IMR-90 (cell line): ENCODE measurements around the gene PLEKHA8. TPM values are rescaled to one million over a fixed set of nuclear protein-coding genes. Genes with fewer than 3 reads are reported as not detected.

Experiments used
- ATAC-seq: fragments of 200-7000 bp; cut with Tn5 transposase; 2 replicates; pipeline ENCODE4 v1.9.1; 2020; ENCODE audit warnings: low read depth, mild to moderate bottlenecking, moderate library complexity
- BruUV-seq: library from RNA; stranded (reverse); fragments of 400-500 nt; replicated peaks from 2 replicates; lab custom pipeline; 2021; lab: Mats Ljungman, UMichigan
- CTCF ChIA-PET: fragments of 300-600 bp; formaldehyde crosslinking; extraction: SDS; loops from one replicate; lab custom pipeline; 2021; ENCODE audit warnings: antibody characterized with exemption; lab: Yijun Ruan, JAX
- POLR2A ChIA-PET: fragments of 300-600 bp; sonication (Branson Sonifier 250); formaldehyde crosslinking; loops from one replicate; lab custom pipeline; 2022; ENCODE audit warnings: antibody characterized with exemption; ENCODE audit not compliant: unreplicated experiment; lab: Charles Lee
- DNase-seq: peaks from one replicate; pipeline ENCODE4 v3.0.0; 2013
- H2AFZ ChIP-seq: replicated peaks from 2 replicates; pipeline ENCODE3; 2013; ENCODE audit warnings: low read length, mild to moderate bottlenecking; ENCODE audit not compliant: poor library complexity
- H2AK5ac ChIP-seq: 2 replicates; pipeline ENCODE4 v1.6.1; 2013; ENCODE audit warnings: low read depth, low read length, inconsistent platforms
- H2AK9ac ChIP-seq: replicated peaks from 2 replicates; pipeline ENCODE3; 2013; ENCODE audit warnings: mild to moderate bottlenecking, low read depth, low read length, moderate library complexity; ENCODE audit not compliant: poor library complexity
- H2BK120ac ChIP-seq: 2 replicates; pipeline ENCODE4 v1.6.1; 2013; ENCODE audit warnings: low read depth, low read length, inconsistent platforms
- H2BK15ac ChIP-seq: 3 replicates; pipeline ENCODE4 v1.6.1; 2013; ENCODE audit warnings: low read depth, low read length, inconsistent platforms
- H2BK20ac ChIP-seq: 2 replicates; pipeline ENCODE4 v1.6.1; 2013; ENCODE audit warnings: low read depth, mild to moderate bottlenecking, inconsistent platforms, low read length, moderate library complexity
- H2BK5ac ChIP-seq: 2 replicates; pipeline ENCODE4 v1.6.1; 2013; ENCODE audit warnings: mild to moderate bottlenecking, low read depth, low read length, inconsistent platforms; ENCODE audit not compliant: poor library complexity, severe bottlenecking
- H3K14ac ChIP-seq: replicated peaks from 2 replicates; pipeline ENCODE4 v1.6.1; 2013; ENCODE audit warnings: low read depth, low read length, inconsistent platforms
- H3K18ac ChIP-seq: 2 replicates; pipeline ENCODE4 v1.6.1; 2013; ENCODE audit warnings: low read depth, low read length, control low read depth
- H3K23ac ChIP-seq: 2 replicates; pipeline ENCODE4 v1.6.1; 2013; ENCODE audit warnings: low read depth, low read length, inconsistent platforms
- H3K27ac ChIP-seq: 2 replicates; pipeline ENCODE4 v1.5.1; 2013; ENCODE audit warnings: mild to moderate bottlenecking, control low read depth, low read length; ENCODE audit not compliant: insufficient read depth
- H3K27me3 ChIP-seq: 2 replicates; pipeline ENCODE4 v1.6.1; 2013; ENCODE audit warnings: low read length; ENCODE audit not compliant: control insufficient read depth, insufficient read depth
- H3K36me3 ChIP-seq: 2 replicates; pipeline ENCODE4 v1.6.1; 2013; ENCODE audit warnings: low read length, mixed read lengths; ENCODE audit not compliant: control insufficient read depth, insufficient read depth
- H3K4ac ChIP-seq: 2 replicates; pipeline ENCODE4 v1.6.1; 2013; ENCODE audit warnings: low read depth, low read length, inconsistent platforms
- H3K4me1 ChIP-seq: 2 replicates; pipeline ENCODE4 v1.6.1; 2013; ENCODE audit warnings: low read length, mixed read lengths; ENCODE audit not compliant: control insufficient read depth, insufficient read depth
- H3K4me2 ChIP-seq: 2 replicates; pipeline ENCODE4 v1.6.1; 2013; ENCODE audit warnings: low read depth, mild to moderate bottlenecking, control low read depth, low read length, moderate library complexity
- H3K4me3 ChIP-seq: 2 replicates; pipeline ENCODE4 v1.5.1; 2013; ENCODE audit warnings: low read depth, mild to moderate bottlenecking, control low read depth, low read length, moderate library complexity; ENCODE audit not compliant: insufficient read depth
- H3K56ac ChIP-seq: 2 replicates; pipeline ENCODE4 v1.6.1; 2013; ENCODE audit warnings: low read length, inconsistent platforms; ENCODE audit not compliant: insufficient read depth; ENCODE audit errors: extremely low read depth
- H3K79me1 ChIP-seq, 2 experiments: 2 replicates each; pipeline ENCODE4 v1.6.1; 2013; ENCODE audit warnings: low read length in 2 of 2, inconsistent platforms in 1 of 2, low read depth in 1 of 2
- H3K9ac ChIP-seq: 2 replicates; pipeline ENCODE4 v1.6.1; 2013; ENCODE audit warnings: low read depth, low read length, control low read depth
- H3K9me1 ChIP-seq: 2 replicates; pipeline ENCODE4 v1.6.1; 2013; ENCODE audit warnings: low read length, inconsistent platforms; ENCODE audit not compliant: insufficient read depth
- H3K9me3 ChIP-seq: 2 replicates; pipeline ENCODE4 v1.6.1; 2013; ENCODE audit warnings: low read length; ENCODE audit not compliant: control insufficient read depth, insufficient read depth
- H4K20me1 ChIP-seq: 2 replicates; pipeline ENCODE4 v1.6.1; 2013; ENCODE audit warnings: low read length, inconsistent platforms; ENCODE audit not compliant: insufficient read depth
- H4K5ac ChIP-seq: 2 replicates; pipeline ENCODE4 v1.6.1; 2013; ENCODE audit warnings: mild to moderate bottlenecking, low read depth, low read length, control low read depth
- H4K8ac ChIP-seq, 2 experiments: 2 replicates each; pipeline ENCODE4 v1.6.1; 2013; ENCODE audit warnings: low read depth in 2 of 2, low read length in 2 of 2, control low read depth in 1 of 2, inconsistent platforms in 1 of 2
- H4K91ac ChIP-seq: 2 replicates; pipeline ENCODE4 v1.6.1; 2013; ENCODE audit warnings: low read depth, low read length, inconsistent platforms; ENCODE audit not compliant: insufficient read depth
- BHLHE40 ChIP-seq: fragments of 150-350 bp; IDR thresholded peaks from 2 replicates; pipeline ENCODE4 v1.6.1; 2016; ENCODE audit warnings: mild to moderate bottlenecking, low read depth, low read length
- CEBPB ChIP-seq: IDR thresholded peaks from 2 replicates; pipeline ENCODE4 v1.6.1; 2012; ENCODE audit warnings: low read depth, low read length, improper control_type of control experiment
- CHD1 ChIP-seq: IDR thresholded peaks from 2 replicates; pipeline ENCODE4 v1.6.1; 2012; ENCODE audit warnings: low read depth, low read length, improper control_type of control experiment
- ELK1 ChIP-seq: fragments of 150-350 bp; IDR thresholded peaks from 2 replicates; pipeline ENCODE4 v1.6.1; 2016; ENCODE audit warnings: low read depth, mild to moderate bottlenecking, low read length, moderate library complexity, borderline replicate concordance
- FOS ChIP-seq: fragments of 150-350 bp; IDR thresholded peaks from 2 replicates; pipeline ENCODE4 v1.6.1; 2016; ENCODE audit warnings: low read depth, low read length
- MAFK ChIP-seq: IDR thresholded peaks from 2 replicates; pipeline ENCODE4 v1.6.1; 2012; ENCODE audit warnings: low read depth, low read length, improper control_type of control experiment
- MXI1 ChIP-seq: IDR thresholded peaks from 2 replicates; pipeline ENCODE4 v1.6.1; 2012; ENCODE audit warnings: low read depth, mild to moderate bottlenecking, low read length, moderate library complexity, borderline replicate concordance
- NFE2L2 ChIP-seq: fragments of 150-350 bp; IDR thresholded peaks from 2 replicates; pipeline ENCODE4 v1.6.1; 2016; ENCODE audit warnings: low read depth, mild to moderate bottlenecking, low read length
- POLR2A ChIP-seq: IDR thresholded peaks from 2 replicates; pipeline ENCODE4 v1.6.1; 2012; ENCODE audit warnings: mild to moderate bottlenecking, low read depth, low read length
- RAD21 ChIP-seq: IDR thresholded peaks from 2 replicates; pipeline ENCODE4 v1.6.1; 2012; ENCODE audit warnings: low read length, improper control_type of control experiment
- USF2 ChIP-seq: fragments of 150-350 bp; IDR thresholded peaks from 2 replicates; pipeline ENCODE4 v1.6.1; 2017; ENCODE audit warnings: mild to moderate bottlenecking, antibody characterized with exemption, low read length, low read depth
- WGBS, 2 experiments: methylation state at CpG; one replicate each; pipeline versions ENCODE4 v1.1.5 to v1.1.7; 2013; ENCODE audit warnings: missing lambda C conversion rate in 2 of 2; ENCODE audit not compliant: insufficient read length in 1 of 2; ENCODE audit errors: extremely low coverage in 2 of 2; 5-methylcytosine and 5-hydroxymethylcytosine counted together
- dilution Hi-C: fragments of 300-500 bp; cut with HindIII; formaldehyde crosslinking; loops from one replicate; pipeline ENCODE4 v1.14.3; 2018; ENCODE audit warnings: low sequenced_read_pairs; ENCODE audit not compliant: unreplicated experiment
- in situ Hi-C: fragments of 300-500 bp; cut with MboI; formaldehyde crosslinking; loops from 3 replicates; pipeline ENCODE4 v1.14.3; 2019; ENCODE audit warnings: low sequenced_read_pairs, inconsistent platforms, mixed read lengths
- intact Hi-C: fragments of 100-400 bp; cut with micrococcal nuclease; formaldehyde crosslinking; loops from 2 replicates; pipeline ENCODE4 v1.10.0; 2022
- polyA plus RNA-seq, 3 experiments: library from polyadenylated mRNA; depleted of rRNA; stranded (reverse); fragments of >200 nt; gene quantifications; 2 replicates each; pipeline ENCODE4 v1.2.3, GENCODE V29; 2012; ENCODE audit warnings: low replicate concordance in 1 of 3
- total RNA-seq: library from RNA; depleted of rRNA; stranded (reverse); fragments of >200 nt; gene quantifications from 2 replicates; pipeline ENCODE4 v1.2.3, GENCODE V29; 2012

PLEKHA8 gene
- total and polyA plus RNA-seq, 2 of the 4 experiments (the other 2 are of a cell fraction) = 3.6 to 9.7 TPM

GRCh38 chr7:30091987-30092386 is 63.8 kb downstream of the PLEKHA8 start:
- peak overlapping the region in 1 of 2 experiments; percentile 68; a peak in 2 of 4 replicates for H4K8ac ChIP-seq
- no peaks in the 10 kb centered on the region for H3K36me3 ChIP-seq
- peak overlapping the region; percentile 27; the same call in 1 of the 2 replicates for H3K18ac ChIP-seq
- ChIA-PET CTCF (interaction anchor here (1.0 kb wide), 1 partner anchor 45 kb away, joined by 3 read pairs; no protein-coding TSS in a partner anchor), POLR2A (no interaction called here)
- dilution Hi-C loops (no loop called here), intact Hi-C loops (no loop called here), in situ Hi-C loops (no loop called here)
- H2AK9ac ChIP-seq = no peak overlapping the region
- H2BK15ac ChIP-seq = peak overlapping the region; percentile 7
- no peaks in the 10 kb centered on the region for H3K27me3 ChIP-seq
- peak overlapping the region; percentile 37; the same call in 1 of the 2 replicates for H2AK5ac ChIP-seq
- no peak overlapping the region for H2BK5ac ChIP-seq
- H3K9ac ChIP-seq = no peak overlapping the region
- no peak overlapping the region for H3K4me3 ChIP-seq
- WGBS, 2 experiments = no CpG with 5 or more reads among the region's 5 CpGs
- no peak overlapping the region for H3K4me2 ChIP-seq
- H4K20me1 ChIP-seq = no peaks in the 10 kb centered on the region
- peaks cover 3% of the 10 kb centered on the region for H3K4me1 ChIP-seq
- H3K27ac ChIP-seq = peak overlapping the region; percentile 66; the same call in 1 of the 2 replicates
- H3K4ac ChIP-seq = peak overlapping the region; percentile 21
- no peaks in the 10 kb centered on the region for H3K9me3 ChIP-seq
- no peaks in the 10 kb centered on the region for H3K79me1 ChIP-seq
- peak overlapping the region; percentile 9; the same call in 1 of the 2 replicates for H4K5ac ChIP-seq
- peak overlapping the region; percentile 31 for H3K14ac ChIP-seq
- H3K9me1 ChIP-seq = peaks cover 7% of the 10 kb centered on the region
- H2BK20ac ChIP-seq = peak overlapping the region; percentile 47
- H2BK120ac ChIP-seq = peak overlapping the region; percentile 50
- no peak for DNase-seq
- H3K56ac ChIP-seq = peak overlapping the region; percentile 22; the same call in 1 of the 2 replicates
- BruUV-seq = no TSS peak
- no peak for TF ChIP-seq NFE2L2
- TF ChIP-seq ELK1 = no peak
- TF ChIP-seq BHLHE40 = no peak
- no peak for TF ChIP-seq MAFK
- no peak for TF ChIP-seq MXI1
- TF ChIP-seq CEBPB = no peak
- no peak for TF ChIP-seq POLR2A
- no peak for TF ChIP-seq CHD1
- no peak for TF ChIP-seq USF2
- TF ChIP-seq FOS = no peak
- no peak for TF ChIP-seq RAD21
- H4K91ac ChIP-seq = peak overlapping the region; percentile 19; the same call in 1 of the 2 replicates
- ATAC-seq = peak; percentile 27
- H2AFZ ChIP-seq = no peak overlapping the region
- H3K23ac ChIP-seq = peak overlapping the region; percentile 36; the same call in 1 of the 2 replicates
